MCF 10A (cell line): ENCODE data around the gene MRPS12. TPM values are rescaled to one million over a fixed set of nuclear protein-coding genes. Genes with fewer than 3 reads are reported as not detected.

Source experiments
- BruUV-seq: library from RNA; stranded (reverse); fragments of 400-500 nt; replicated peaks from 2 replicates; lab custom pipeline; 2021; lab: Mats Ljungman, UMichigan
- CTCF ChIA-PET: fragments of 300-600 bp; sonication (Branson Sonifier 250); formaldehyde crosslinking; extraction: SDS; loops from one replicate; lab custom pipeline; 2021; ENCODE audit warnings: antibody characterized with exemption, inconsistent platforms; lab: Yijun Ruan, JAX
- POLR2A ChIA-PET: fragments of 300-600, 350-650 bp; sonication (Branson Sonifier 250); formaldehyde crosslinking; extraction: SDS; loops from one replicate; lab custom pipeline; 2020; ENCODE audit warnings: antibody characterized with exemption, inconsistent platforms; lab: Yijun Ruan, JAX
- DNase-seq: peaks from one replicate; pipeline ENCODE4 v3.0.0-alpha.2; 2018; ENCODE audit not compliant: unreplicated experiment
- H3K27ac Mint-ChIP-seq: one replicate; pipeline ENCODE4 v1.8.0; 2022; ENCODE audit warnings: mild to moderate bottlenecking, low read depth, mixed read lengths; ENCODE audit not compliant: unreplicated experiment
- H3K27me3 Mint-ChIP-seq: one replicate; pipeline ENCODE4 v1.8.0; 2022; ENCODE audit warnings: mixed read lengths; ENCODE audit not compliant: insufficient read depth, unreplicated experiment
- H3K36me3 Mint-ChIP-seq: one replicate; pipeline ENCODE4 v1.8.0; 2022; ENCODE audit warnings: mild to moderate bottlenecking, moderate library complexity, mixed read lengths; ENCODE audit not compliant: insufficient read depth, unreplicated experiment
- H3K4me1 Mint-ChIP-seq: one replicate; pipeline ENCODE4 v1.8.0; 2022; ENCODE audit warnings: mixed read lengths; ENCODE audit not compliant: insufficient read depth, unreplicated experiment
- H3K4me3 Mint-ChIP-seq: one replicate; pipeline ENCODE4 v1.8.0; 2022; ENCODE audit warnings: mild to moderate bottlenecking, moderate library complexity, mixed read lengths; ENCODE audit not compliant: unreplicated experiment
- H3K9me3 Mint-ChIP-seq: one replicate; pipeline ENCODE4 v1.8.0; 2022; ENCODE audit warnings: mixed read lengths; ENCODE audit not compliant: unreplicated experiment
- CTCF ChIP-seq: fragments of 200-600 bp; IDR thresholded peaks from one replicate; pipeline ENCODE4 v1.8.0; 2022; ENCODE audit warnings: antibody characterized with exemption, mild to moderate bottlenecking; ENCODE audit not compliant: unreplicated experiment
- intact Hi-C: fragments of 100-400 bp; cut with micrococcal nuclease; formaldehyde crosslinking; loops from 2 replicates; pipeline ENCODE4 v1.14.1; 2022
- total RNA-seq: library from RNA; stranded (reverse); gene quantifications from 2 replicates; pipeline ENCODE4 v1.2.3, GENCODE V29; 2022

The MRPS12 gene
- total RNA-seq, 1 experiment from 2014 or later: 53.3 TPM

- intact Hi-C loops: no loop called here
- Mint-ChIP-seq H3K27me3 (no peaks in the 10 kb centered on the region), H3K4me3 (peak overlapping the region; percentile 88), H3K27ac (peak overlapping the region; percentile 98), H3K36me3 (no peaks in the 10 kb centered on the region), H3K9me3 (no peaks in the 10 kb centered on the region), H3K4me1 (peaks cover 27% of the 10 kb centered on the region)
- no peak for DNase-seq
- TF ChIP-seq CTCF: no peak
- POLR2A ChIA-PET: interaction anchor here (0.8 to 2.7 kb wide), 25 partner anchors 8 to 536 kb away, joined by 3 to 40 read pairs (median 5); partner anchors contain the start of genes CCER2, ECH1, EIF3K and FAM98C
- TSS peak; percentile 73 for BruUV-seq
- CTCF ChIA-PET: interaction anchor here (0.6 to 1.4 kb wide), 6 partner anchors 12 to 497 kb away, joined by 3 to 11 read pairs (median 3); partner anchors contain the start of genes MRPS12 and SARS2
These were observed 30.5 kb upstream of the MRPS12 start for GRCh38 chr19:38900202-38900629.

DNA sequence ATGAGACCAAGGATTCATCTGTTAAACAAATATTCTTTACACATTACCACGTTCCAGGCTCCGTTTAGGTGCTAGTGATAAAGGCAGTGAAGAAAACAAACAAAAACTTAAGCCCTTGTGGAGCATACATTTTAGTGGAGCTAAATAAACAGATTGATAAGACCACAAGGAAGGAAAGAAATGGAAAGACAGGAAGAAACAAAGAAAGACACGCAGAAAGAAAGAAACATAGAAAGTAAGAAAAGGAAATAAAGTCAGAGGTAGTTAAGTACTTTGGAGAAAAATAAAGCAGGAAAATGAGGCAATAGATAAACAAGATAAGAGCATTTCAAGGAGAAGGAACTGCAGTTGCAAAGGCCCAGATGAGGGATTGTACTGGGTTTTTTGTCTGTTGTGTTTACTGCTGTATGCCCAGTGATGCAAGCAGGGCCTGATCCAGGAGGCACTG lies 30.0 kb upstream of the MRPS12 start:
- Mint-ChIP-seq H3K4me3 (peak overlapping the region; percentile 88), H3K27me3 (no peaks in the 10 kb centered on the region), H3K4me1 (peaks cover 27% of the 10 kb centered on the region), H3K36me3 (no peaks in the 10 kb centered on the region), H3K9me3 (no peaks in the 10 kb centered on the region), H3K27ac (peak overlapping the region; percentile 98)
- no peak for TF ChIP-seq CTCF
- BruUV-seq: no TSS peak
- POLR2A ChIA-PET: interaction anchor here (0.7 to 2.7 kb wide), 23 partner anchors 8 to 717 kb away, joined by 3 to 40 read pairs (median 5); partner anchors contain the start of genes EIF3K, FAM98C, MRPS12 and RPS16
- intact Hi-C loops: loop anchor here (1.0 kb wide), 1 partner anchor 30 kb away; the partner anchor contains the start of genes MRPS12 and SARS2
- CTCF ChIA-PET: interaction anchor here (0.6 to 1.4 kb wide), 8 partner anchors 13 to 497 kb away, joined by 3 to 11 read pairs (median 3); partner anchors contain the start of genes MRPS12 and SARS2
- no peak for DNase-seq

DNA sequence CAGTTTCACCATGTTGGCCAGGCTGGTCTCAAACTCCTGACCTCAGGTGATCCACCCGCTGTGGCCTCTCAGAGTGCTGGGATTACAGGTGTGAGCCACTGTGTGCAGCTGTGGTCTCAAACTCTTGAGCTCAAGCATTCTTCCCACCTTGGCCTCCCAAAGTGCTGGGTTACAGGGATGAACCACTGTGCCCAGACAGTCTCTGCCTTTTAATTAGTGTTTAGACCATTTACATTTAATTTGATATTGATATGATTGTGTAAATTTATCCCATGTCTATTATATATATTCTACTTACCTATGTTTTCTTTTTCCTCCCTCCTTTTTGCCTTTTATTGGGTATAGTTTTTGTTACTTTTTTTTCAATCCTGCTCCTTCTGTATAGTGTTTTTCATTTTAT lies 29.1 kb upstream of the MRPS12 start:
- H3K36me3 Mint-ChIP-seq: peaks cover 9% of the 10 kb centered on the region
- CTCF ChIA-PET: interaction anchor here (0.7 to 1.3 kb wide), 3 partner anchors 14 to 68 kb away, joined by 3 read pairs; no protein-coding TSS in a partner anchor
- no peak overlapping the region for H3K4me3 Mint-ChIP-seq

More for the DNA sequence above, 29.1 kb upstream of the MRPS12 start:
- Mint-ChIP-seq H3K4me1 (peaks cover 27% of the 10 kb centered on the region), H3K27ac (no peak overlapping the region), H3K9me3 (no peaks in the 10 kb centered on the region), H3K27me3 (no peaks in the 10 kb centered on the region)
- TF ChIP-seq CTCF: no peak
- POLR2A ChIA-PET: interaction anchor here (2.2 to 2.7 kb wide), 3 partner anchors 29 to 64 kb away, joined by 10 to 40 read pairs (median 35); partner anchors contain the start of genes MRPS12 and SARS2
- DNase-seq: no peak
- intact Hi-C loops: loop anchor here (1.0 kb wide), 1 partner anchor 29 kb away; the partner anchor contains the start of genes MRPS12 and SARS2
- no TSS peak for BruUV-seq
